GM06990 (cell line): Measurements from ENCODE around the gene SSTR1.

Experiments
- DNase-seq: peaks from one replicate; pipeline ENCODE4 v3.0.0-alpha.2; 2011; ENCODE audit not compliant: insufficient read length; ENCODE audit errors: extremely low read depth
- H3K27me3 ChIP-seq: replicated peaks from 2 replicates; pipeline ENCODE4 v1.6.0; 2011; ENCODE audit warnings: low read length; ENCODE audit not compliant: control insufficient read depth, insufficient read depth
- H3K36me3 ChIP-seq: 2 replicates; pipeline ENCODE4 v1.5.1; 2011; ENCODE audit warnings: low read length; ENCODE audit not compliant: control insufficient read depth, insufficient read depth
- H3K4me3 ChIP-seq: replicated peaks from 2 replicates; pipeline ENCODE4 v1.5.1; 2011; ENCODE audit warnings: low read depth, mild to moderate bottlenecking, control low read depth, low read length
- TF ChIP-seq, protein P1 (sequence below): IDR thresholded peaks from 2 replicates; pipeline ENCODE4 v1.5.1; 2011; ENCODE audit warnings: low read length, control low read depth, mild to moderate bottlenecking, inconsistent platforms; ENCODE audit not compliant: insufficient read depth, poor library complexity, severe bottlenecking

The SSTR1 gene

GRCh38 chr14:38233218-38233617, 25.5 kb downstream of the SSTR1 start:
- TF ChIP-seq, protein P1, sequence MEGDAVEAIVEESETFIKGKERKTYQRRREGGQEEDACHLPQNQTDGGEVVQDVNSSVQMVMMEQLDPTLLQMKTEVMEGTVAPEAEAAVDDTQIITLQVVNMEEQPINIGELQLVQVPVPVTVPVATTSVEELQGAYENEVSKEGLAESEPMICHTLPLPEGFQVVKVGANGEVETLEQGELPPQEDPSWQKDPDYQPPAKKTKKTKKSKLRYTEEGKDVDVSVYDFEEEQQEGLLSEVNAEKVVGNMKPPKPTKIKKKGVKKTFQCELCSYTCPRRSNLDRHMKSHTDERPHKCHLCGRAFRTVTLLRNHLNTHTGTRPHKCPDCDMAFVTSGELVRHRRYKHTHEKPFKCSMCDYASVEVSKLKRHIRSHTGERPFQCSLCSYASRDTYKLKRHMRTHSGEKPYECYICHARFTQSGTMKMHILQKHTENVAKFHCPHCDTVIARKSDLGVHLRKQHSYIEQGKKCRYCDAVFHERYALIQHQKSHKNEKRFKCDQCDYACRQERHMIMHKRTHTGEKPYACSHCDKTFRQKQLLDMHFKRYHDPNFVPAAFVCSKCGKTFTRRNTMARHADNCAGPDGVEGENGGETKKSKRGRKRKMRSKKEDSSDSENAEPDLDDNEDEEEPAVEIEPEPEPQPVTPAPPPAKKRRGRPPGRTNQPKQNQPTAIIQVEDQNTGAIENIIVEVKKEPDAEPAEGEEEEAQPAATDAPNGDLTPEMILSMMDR, result no peak
- no peak for DNase-seq
- Histone ChIP-seq H3K27me3 (no peaks in the 10 kb centered on the region), H3K36me3 (no peaks in the 10 kb centered on the region), H3K4me3 (no peak overlapping the region)

GRCh38 chr14:38238332-38238731, 30.6 kb downstream of the SSTR1 start:
- H3K27me3 ChIP-seq, result no peaks in the 10 kb centered on the region
- TF ChIP-seq, protein P1, result no peak
- no peaks in the 10 kb centered on the region for H3K36me3 ChIP-seq
- no peak for DNase-seq
- no peak overlapping the region for H3K4me3 ChIP-seq

DNA sequence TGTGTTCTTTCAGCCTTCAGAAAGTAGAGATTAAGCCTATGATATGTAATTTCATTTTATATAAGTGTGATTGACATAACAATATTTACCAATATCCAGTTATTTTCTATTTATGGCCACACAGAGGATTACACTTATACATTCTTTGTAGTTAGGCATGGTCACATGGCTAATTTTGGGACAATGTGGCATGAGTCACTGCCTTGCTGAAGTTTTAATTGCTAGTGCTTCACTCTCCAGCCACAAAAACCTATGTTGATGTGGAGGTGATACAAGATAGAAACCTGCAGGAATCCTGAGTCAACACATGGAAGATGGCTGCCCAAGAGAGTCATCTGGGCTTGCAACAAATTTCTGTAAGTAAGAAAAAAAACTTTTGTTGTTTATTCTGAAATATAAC, 31.2 kb downstream of the SSTR1 start:
- Histone ChIP-seq H3K36me3 (no peaks in the 10 kb centered on the region), H3K4me3 (no peak overlapping the region), H3K27me3 (no peaks in the 10 kb centered on the region)
- no peak for DNase-seq
- TF ChIP-seq, protein P1, result no peak

- Histone ChIP-seq H3K36me3 (no peaks in the 10 kb centered on the region), H3K4me3 (no peak overlapping the region), H3K27me3 (no peaks in the 10 kb centered on the region)
- DNase-seq, result no peak
- TF ChIP-seq, protein P1, result no peak
These were observed 36.1 kb downstream of the SSTR1 start for GRCh38 chr14:38243696-38244240.

- DNase-seq, result no peak
- Histone ChIP-seq H3K36me3 (no peaks in the 10 kb centered on the region), H3K4me3 (no peak overlapping the region), H3K27me3 (no peaks in the 10 kb centered on the region)
- TF ChIP-seq, protein P1, result no peak
These were observed 40.8 kb downstream of the SSTR1 start for GRCh38 chr14:38248321-38249028.
